ENCODE measurements around the gene UBE2U. TPM values are rescaled to one million over a fixed set of nuclear protein-coding genes. Genes with fewer than 3 reads are reported as not detected.

The UBE2U gene
- total RNA-seq, 4 donors from 2014 or later = not detected

- Histone ChIP-seq H3K36me3 (no peaks in the 10 kb centered on the region), H3K4me1 (peaks cover 0 to 11% (median 2%) of the 10 kb centered on the region in 4 donors), H3K4me3 (no peak overlapping the region), H3K27me3 (no peaks in the 10 kb centered on the region), H3K9me3 (no peaks in the 10 kb centered on the region), H3K27ac (peak overlapping the region in 1 of 4 donors; percentile 27)
- no peak for DNase-seq
- TF ChIP-seq CTCF (IDR thresholded peaks at IDR 0.05) (no peak), POLR2A (IDR thresholded peaks at IDR 0.05) (no peak)
Measured at GRCh38 chr1:64172458-64172983, 30.9 kb upstream of the UBE2U start.

GRCh38 chr1:64173336-64173940 is 30.0 kb upstream of the UBE2U start:
- no peaks in the 10 kb centered on the region for H3K27me3 ChIP-seq
- H3K27ac ChIP-seq = no peak overlapping the region
- H3K9me3 ChIP-seq = no peaks in the 10 kb centered on the region
- no peak for DNase-seq
- no peak overlapping the region for H3K4me3 ChIP-seq
- peaks cover 0 to 11% (median 2%) of the 10 kb centered on the region in 4 donors for H3K4me1 ChIP-seq
- no peak for TF ChIP-seq CTCF (IDR thresholded peaks at IDR 0.05)
- no peak for TF ChIP-seq POLR2A (IDR thresholded peaks at IDR 0.05)
- H3K36me3 ChIP-seq = no peaks in the 10 kb centered on the region

- TF ChIP-seq CTCF (IDR thresholded peaks at IDR 0.05) = no peak
- TF ChIP-seq POLR2A (IDR thresholded peaks at IDR 0.05) = no peak
- Histone ChIP-seq H3K9me3 (no peaks in the 10 kb centered on the region), H3K4me1 (peaks cover 0 to 11% (median 2%) of the 10 kb centered on the region in 4 donors), H3K4me3 (no peak overlapping the region), H3K27me3 (no peaks in the 10 kb centered on the region), H3K27ac (no peak overlapping the region), H3K36me3 (no peaks in the 10 kb centered on the region)
- DNase-seq = no peak
Measured at GRCh38 chr1:64175639-64176038, 27.8 kb upstream of the UBE2U start.

- no peak for DNase-seq
- Histone ChIP-seq H3K4me3 (no peak overlapping the region), H3K4me1 (peaks cover 0 to 7% (median 0%) of the 10 kb centered on the region in 4 donors), H3K27ac (no peak overlapping the region), H3K27me3 (no peaks in the 10 kb centered on the region), H3K36me3 (no peaks in the 10 kb centered on the region), H3K9me3 (no peaks in the 10 kb centered on the region)
- TF ChIP-seq CTCF (IDR thresholded peaks at IDR 0.05) (no peak), POLR2A (IDR thresholded peaks at IDR 0.05) (no peak)
Measured at GRCh38 chr1:64176659-64177058, 26.8 kb upstream of the UBE2U start.

- no peaks in the 10 kb centered on the region for H3K4me1 ChIP-seq
- no peak overlapping the region for H3K4me3 ChIP-seq
- H3K36me3 ChIP-seq = no peaks in the 10 kb centered on the region
- DNase-seq = no peak
- no peaks in the 10 kb centered on the region for H3K27me3 ChIP-seq
- TF ChIP-seq POLR2A (IDR thresholded peaks at IDR 0.05) (no peak), CTCF (IDR thresholded peaks at IDR 0.05) (no peak)
- H3K27ac ChIP-seq = no peak overlapping the region
- H3K9me3 ChIP-seq = no peaks in the 10 kb centered on the region
Measured at GRCh38 chr1:64179588-64179987, 23.8 kb upstream of the UBE2U start.

Measured in Peyer's patch (tissue), 4 donors.